Measurements from ENCODE around the gene MAST4.

DNA sequence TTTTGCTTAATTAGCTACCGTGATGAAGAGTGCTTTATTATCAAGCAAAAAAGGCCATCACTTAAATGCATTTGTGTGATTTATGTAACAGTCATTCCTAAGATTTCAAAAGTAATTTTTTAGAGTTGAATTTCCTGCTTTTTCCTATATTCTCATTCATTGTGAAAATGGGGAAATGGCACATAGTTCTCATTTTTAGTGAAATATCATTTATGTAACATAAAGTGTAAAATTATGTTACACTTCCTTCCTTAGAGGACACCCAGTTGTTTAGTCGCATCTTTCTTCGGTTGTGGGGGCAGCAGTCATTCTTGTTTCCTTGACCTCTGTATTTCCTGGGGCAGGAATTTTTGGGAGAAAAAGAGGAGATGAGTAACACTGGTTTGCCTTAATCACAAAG, 142.8 kb downstream of the MAST4 start:
- TF ChIP-seq, protein P1, sequence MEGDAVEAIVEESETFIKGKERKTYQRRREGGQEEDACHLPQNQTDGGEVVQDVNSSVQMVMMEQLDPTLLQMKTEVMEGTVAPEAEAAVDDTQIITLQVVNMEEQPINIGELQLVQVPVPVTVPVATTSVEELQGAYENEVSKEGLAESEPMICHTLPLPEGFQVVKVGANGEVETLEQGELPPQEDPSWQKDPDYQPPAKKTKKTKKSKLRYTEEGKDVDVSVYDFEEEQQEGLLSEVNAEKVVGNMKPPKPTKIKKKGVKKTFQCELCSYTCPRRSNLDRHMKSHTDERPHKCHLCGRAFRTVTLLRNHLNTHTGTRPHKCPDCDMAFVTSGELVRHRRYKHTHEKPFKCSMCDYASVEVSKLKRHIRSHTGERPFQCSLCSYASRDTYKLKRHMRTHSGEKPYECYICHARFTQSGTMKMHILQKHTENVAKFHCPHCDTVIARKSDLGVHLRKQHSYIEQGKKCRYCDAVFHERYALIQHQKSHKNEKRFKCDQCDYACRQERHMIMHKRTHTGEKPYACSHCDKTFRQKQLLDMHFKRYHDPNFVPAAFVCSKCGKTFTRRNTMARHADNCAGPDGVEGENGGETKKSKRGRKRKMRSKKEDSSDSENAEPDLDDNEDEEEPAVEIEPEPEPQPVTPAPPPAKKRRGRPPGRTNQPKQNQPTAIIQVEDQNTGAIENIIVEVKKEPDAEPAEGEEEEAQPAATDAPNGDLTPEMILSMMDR (IDR thresholded peaks at IDR 0.05), result no peak
- no peak for TF ChIP-seq EZH2 (IDR thresholded peaks at IDR 0.05; ENCODE audit: borderline replicate concordance, insufficient read depth, low read depth, low read length, poor library complexity, severe bottlenecking)

Measured in B cell (primary cell).